Cardiac muscle cell (in vitro differentiated cells and primary cell): ENCODE results near the gene CLCN3. TPM values are rescaled to one million over a fixed set of nuclear protein-coding genes. Genes with fewer than 3 reads are reported as not detected.

Source experiments
- DNase-seq, 2 donors: peaks; one replicate each; pipeline versions ENCODE4 v3.0.0 to v3.0.0-alpha.2; 2010 to 2017; ENCODE audit warnings: low read depth in 1 of 2, low spot score in 1 of 2
- H3K27ac ChIP-seq: fragments of 200-600 bp; sonication (generic); 2 replicates; pipeline ENCODE4 v1.5.1; 2016
- H3K27me3 ChIP-seq: fragments of 200-600 bp; sonication (generic); 2 replicates; pipeline ENCODE4 v1.6.0; 2016; ENCODE audit warnings: control low read depth
- H3K36me3 ChIP-seq: fragments of 200-600 bp; sonication (generic); 2 replicates; pipeline ENCODE4 v1.5.1; 2016; ENCODE audit warnings: control low read depth
- H3K4me1 ChIP-seq: fragments of 200-600 bp; sonication (generic); 2 replicates; pipeline ENCODE4 v1.8.1; 2017; ENCODE audit warnings: low read depth, mild to moderate bottlenecking, mixed run types
- H3K4me3 ChIP-seq: fragments of 200-600 bp; sonication (generic); 2 replicates; pipeline ENCODE4 v1.5.1; 2016; ENCODE audit warnings: mild to moderate bottlenecking
- H3K9me3 ChIP-seq: fragments of 200-600 bp; sonication (generic); 2 replicates; pipeline ENCODE4 v1.5.1; 2017; ENCODE audit warnings: low read depth, mild to moderate bottlenecking, control low read depth
- polyA plus RNA-seq: library from polyadenylated mRNA; unstranded; fragments of >200 nt; fragmentation: Nextera tagmentation; extraction: Ambion mirVana; gene quantifications from 2 replicates; pipeline ENCODE4 v1.2.1, GENCODE V29; 2016
- total RNA-seq: library from RNA; depleted of rRNA; stranded (reverse); fragments of >200 nt; gene quantifications from 2 replicates; pipeline ENCODE4 v1.2.3, GENCODE V29; 2016
- TF ChIP-seq, protein P1 (sequence below): IDR thresholded peaks from 2 replicates; pipeline ENCODE4 v1.5.1; 2012; ENCODE audit warnings: low read depth, mild to moderate bottlenecking, low read length

Gene CLCN3
- total and polyA plus RNA-seq, 2 experiments from 2014 or later: 22.4 to 48.7 TPM

DNA sequence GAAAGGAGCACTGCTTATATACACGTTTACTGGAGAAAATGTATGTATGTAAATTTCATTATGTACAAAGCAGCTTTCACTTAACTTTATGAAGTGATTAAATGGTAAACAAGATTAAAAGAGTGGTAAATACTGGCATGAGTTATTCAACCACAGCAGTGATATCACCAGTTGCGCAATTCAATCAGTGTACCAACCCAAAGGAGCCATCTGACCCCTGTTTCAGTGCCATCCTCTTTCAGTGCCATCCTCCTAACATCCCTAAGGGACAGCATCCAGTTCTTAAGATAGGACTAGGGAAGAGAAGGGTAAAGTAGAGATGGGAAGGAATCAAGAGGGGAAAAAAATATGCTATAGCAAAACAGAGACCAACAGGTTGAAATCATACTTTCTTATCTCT is 121.2 kb downstream of the CLCN3 start:
- TF ChIP-seq, protein P1, sequence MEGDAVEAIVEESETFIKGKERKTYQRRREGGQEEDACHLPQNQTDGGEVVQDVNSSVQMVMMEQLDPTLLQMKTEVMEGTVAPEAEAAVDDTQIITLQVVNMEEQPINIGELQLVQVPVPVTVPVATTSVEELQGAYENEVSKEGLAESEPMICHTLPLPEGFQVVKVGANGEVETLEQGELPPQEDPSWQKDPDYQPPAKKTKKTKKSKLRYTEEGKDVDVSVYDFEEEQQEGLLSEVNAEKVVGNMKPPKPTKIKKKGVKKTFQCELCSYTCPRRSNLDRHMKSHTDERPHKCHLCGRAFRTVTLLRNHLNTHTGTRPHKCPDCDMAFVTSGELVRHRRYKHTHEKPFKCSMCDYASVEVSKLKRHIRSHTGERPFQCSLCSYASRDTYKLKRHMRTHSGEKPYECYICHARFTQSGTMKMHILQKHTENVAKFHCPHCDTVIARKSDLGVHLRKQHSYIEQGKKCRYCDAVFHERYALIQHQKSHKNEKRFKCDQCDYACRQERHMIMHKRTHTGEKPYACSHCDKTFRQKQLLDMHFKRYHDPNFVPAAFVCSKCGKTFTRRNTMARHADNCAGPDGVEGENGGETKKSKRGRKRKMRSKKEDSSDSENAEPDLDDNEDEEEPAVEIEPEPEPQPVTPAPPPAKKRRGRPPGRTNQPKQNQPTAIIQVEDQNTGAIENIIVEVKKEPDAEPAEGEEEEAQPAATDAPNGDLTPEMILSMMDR: no peak
- no peak for DNase-seq
- Histone ChIP-seq H3K36me3 (peaks cover 9% of the 10 kb centered on the region), H3K27ac (no peak overlapping the region), H3K9me3 (no peaks in the 10 kb centered on the region), H3K27me3 (no peaks in the 10 kb centered on the region), H3K4me3 (no peak overlapping the region), H3K4me1 (no peaks in the 10 kb centered on the region)

DNA sequence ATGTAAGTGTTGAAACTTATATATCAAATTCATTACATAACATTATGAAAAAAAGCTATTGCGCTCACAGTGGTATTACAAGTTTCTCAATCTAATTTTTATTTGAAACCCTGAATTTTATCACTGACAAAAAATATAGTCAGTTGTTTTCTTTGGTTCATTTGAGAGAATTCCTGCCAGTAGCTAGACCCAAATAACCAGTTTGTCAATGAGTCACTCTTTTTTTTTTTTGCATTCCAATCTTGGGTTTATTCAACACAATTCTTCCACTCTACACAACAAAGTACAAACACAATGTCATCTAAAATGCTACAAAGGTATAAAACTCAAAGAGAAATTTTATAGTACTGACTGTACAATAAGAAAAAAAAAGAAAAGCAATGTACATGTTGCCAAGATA is 124.2 kb downstream of the CLCN3 start:
- H3K36me3 ChIP-seq: peaks cover 9% of the 10 kb centered on the region
- TF ChIP-seq, protein P1: no peak
- no peaks in the 10 kb centered on the region for H3K27me3 ChIP-seq
- H3K4me3 ChIP-seq: no peak overlapping the region
- no peak overlapping the region for H3K27ac ChIP-seq
- DNase-seq: no peak
- no peaks in the 10 kb centered on the region for H3K9me3 ChIP-seq
- no peaks in the 10 kb centered on the region for H3K4me1 ChIP-seq

GRCh38 chr4:169745291-169745690 is 124.9 kb downstream of the CLCN3 start:
- Histone ChIP-seq H3K27me3 (no peaks in the 10 kb centered on the region), H3K9me3 (no peaks in the 10 kb centered on the region), H3K36me3 (peaks cover 8% of the 10 kb centered on the region), H3K4me1 (no peaks in the 10 kb centered on the region), H3K4me3 (no peak overlapping the region), H3K27ac (no peak overlapping the region)
- TF ChIP-seq, protein P1: no peak
- peak in 1 of 2 donors; percentile 81 for DNase-seq

DNA sequence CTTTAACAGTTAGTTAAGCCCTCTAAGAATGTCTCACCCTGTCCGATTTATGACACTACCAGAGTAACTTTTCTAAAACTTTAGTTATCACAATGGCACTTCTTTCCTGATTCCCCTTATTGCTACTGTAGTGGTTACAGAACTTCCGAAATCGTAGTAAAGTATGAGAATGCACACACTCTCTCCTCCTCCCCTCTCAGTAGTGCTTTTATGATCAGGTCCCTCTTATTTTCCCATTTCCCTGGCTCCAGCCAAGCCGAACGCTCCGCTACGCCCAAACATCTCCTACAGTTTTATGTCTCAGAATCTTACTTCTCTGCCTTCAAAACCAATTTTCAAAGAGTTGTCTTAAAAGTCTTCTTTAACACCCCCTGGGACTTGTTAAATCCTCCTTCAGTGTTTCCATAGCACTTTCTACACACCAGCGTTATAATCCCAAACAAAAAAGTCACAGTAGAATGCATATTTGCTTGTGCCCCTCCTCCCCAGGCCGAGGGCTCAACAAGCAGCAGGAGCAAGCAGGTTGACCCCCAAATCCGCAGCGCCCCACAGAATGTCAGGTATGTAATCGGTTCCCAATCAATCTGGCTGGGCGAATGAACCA is 136.7 kb downstream of the CLCN3 start:
- H3K9me3 ChIP-seq: no peaks in the 10 kb centered on the region
- peak overlapping the region; percentile 55 for H3K4me3 ChIP-seq
- H3K4me1 ChIP-seq: peaks cover 5% of the 10 kb centered on the region
- no peak for DNase-seq
- peaks cover 5% of the 10 kb centered on the region for H3K36me3 ChIP-seq
- TF ChIP-seq, protein P1: no peak
- peak overlapping the region; percentile 58 for H3K27ac ChIP-seq
- no peaks in the 10 kb centered on the region for H3K27me3 ChIP-seq

DNA sequence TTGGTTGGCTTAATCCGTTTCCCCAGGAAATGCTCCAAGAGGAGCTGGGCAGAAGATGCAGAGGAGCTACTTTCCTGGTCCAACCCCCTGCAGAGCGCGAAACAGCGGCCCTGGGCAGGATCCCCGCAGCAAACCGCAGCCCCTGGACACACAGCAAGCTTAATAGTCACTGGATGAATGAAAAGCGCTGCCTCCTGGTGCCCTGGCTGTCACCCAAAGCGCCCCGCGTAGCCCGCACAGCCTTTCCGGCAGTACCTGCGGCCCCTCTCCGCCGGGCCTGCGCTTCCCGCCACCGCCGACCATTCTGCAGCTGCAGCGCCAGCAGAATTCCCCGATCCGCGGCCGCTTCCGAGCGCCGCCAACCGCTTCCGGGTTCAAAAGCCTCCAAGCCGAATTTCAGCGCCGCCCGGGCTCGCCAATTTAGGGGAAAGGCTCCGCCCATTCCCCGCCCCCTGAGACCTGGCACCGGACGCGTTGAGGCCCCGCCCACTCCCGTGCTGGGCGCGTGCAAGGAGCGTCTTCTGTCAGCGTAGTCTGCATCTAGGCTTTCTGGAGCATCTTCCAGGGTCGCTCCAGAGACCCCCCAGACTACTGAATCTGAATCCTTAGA is 137.3 kb downstream of the CLCN3 start, which contains the start of gene HPF1:
Gene HPF1 (minus strand): TSS at position 370 of the 610 bp plus-strand sequence. CDS start 67 bp downstream, at position 303.
- Histone ChIP-seq H3K27ac (peak within 1 kb of the TSS; percentile 58), H3K4me1 (peaks cover 5% of the 10 kb centered on the region), H3K36me3 (peaks cover 5% of the 10 kb centered on the region), H3K27me3 (no peaks in the 10 kb centered on the region), H3K4me3 (peak within 1 kb of the TSS; percentile 55), H3K9me3 (no peaks in the 10 kb centered on the region)
- TF ChIP-seq, protein P1: no peak
- DNase-seq: peak; percentile 93 to 98
